ENCODE data around the gene TMEM232.

DNA sequence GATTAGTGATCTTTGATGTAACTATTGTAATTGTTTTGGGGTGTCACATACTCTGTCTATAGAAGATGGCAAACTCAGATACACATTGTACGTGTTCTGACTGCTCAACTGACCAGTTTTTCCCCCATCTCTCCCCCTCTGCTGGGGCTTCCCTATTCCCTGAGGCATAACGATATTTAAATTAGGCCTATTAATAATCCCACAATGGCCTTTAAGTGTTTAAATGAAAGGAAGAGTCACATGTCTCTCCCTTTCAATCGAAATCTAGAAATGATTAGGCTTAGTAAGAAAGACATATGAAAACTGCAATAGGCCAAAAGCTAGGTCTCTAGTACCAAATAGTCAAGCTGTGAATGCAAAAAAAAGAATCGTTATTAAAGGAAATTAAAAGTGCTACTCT, 265.6 kb downstream of the TMEM232 start:
- TF ChIP-seq, protein P1, sequence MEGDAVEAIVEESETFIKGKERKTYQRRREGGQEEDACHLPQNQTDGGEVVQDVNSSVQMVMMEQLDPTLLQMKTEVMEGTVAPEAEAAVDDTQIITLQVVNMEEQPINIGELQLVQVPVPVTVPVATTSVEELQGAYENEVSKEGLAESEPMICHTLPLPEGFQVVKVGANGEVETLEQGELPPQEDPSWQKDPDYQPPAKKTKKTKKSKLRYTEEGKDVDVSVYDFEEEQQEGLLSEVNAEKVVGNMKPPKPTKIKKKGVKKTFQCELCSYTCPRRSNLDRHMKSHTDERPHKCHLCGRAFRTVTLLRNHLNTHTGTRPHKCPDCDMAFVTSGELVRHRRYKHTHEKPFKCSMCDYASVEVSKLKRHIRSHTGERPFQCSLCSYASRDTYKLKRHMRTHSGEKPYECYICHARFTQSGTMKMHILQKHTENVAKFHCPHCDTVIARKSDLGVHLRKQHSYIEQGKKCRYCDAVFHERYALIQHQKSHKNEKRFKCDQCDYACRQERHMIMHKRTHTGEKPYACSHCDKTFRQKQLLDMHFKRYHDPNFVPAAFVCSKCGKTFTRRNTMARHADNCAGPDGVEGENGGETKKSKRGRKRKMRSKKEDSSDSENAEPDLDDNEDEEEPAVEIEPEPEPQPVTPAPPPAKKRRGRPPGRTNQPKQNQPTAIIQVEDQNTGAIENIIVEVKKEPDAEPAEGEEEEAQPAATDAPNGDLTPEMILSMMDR (IDR thresholded peaks at IDR 0.05; ENCODE audit: low read depth, low read length, poor library complexity, severe bottlenecking), result no peak
- TF ChIP-seq EZH2phosphoT487 (IDR thresholded peaks at IDR 0.05; ENCODE audit: borderline replicate concordance, low read length), result no peak
